Ascending aorta (tissue), 2 donors: Measurements from ENCODE around the gene SYT8. TPM values are rescaled to one million over a fixed set of nuclear protein-coding genes. Genes with fewer than 3 reads are reported as not detected.

Experiments used
- DNase-seq, 2 donors: peaks; one replicate each; pipeline ENCODE4 v3.0.0-alpha.2; 2019; ENCODE audit warnings: low spot score in 2 of 2
- H3K27ac ChIP-seq, 2 donors: fragments of 200-600 bp; sonication (generic); one replicate each; pipeline ENCODE4 v1.5.1; 2016 to 2017; ENCODE audit warnings: mild to moderate bottlenecking in 1 of 2
- H3K27me3 ChIP-seq: fragments of 200-600 bp; sonication (generic); one replicate; pipeline ENCODE4 v1.5.1; 2017
- H3K36me3 ChIP-seq, 2 donors: fragments of 200-600 bp; sonication (generic); one replicate each; pipeline ENCODE4 v1.5.1; 2016
- H3K4me1 ChIP-seq, 2 donors: fragments of 200-600 bp; sonication (generic); one replicate each; pipeline ENCODE4 v1.5.1; 2016 to 2017; ENCODE audit warnings: mild to moderate bottlenecking in 1 of 2
- H3K4me3 ChIP-seq, 2 donors: fragments of 200-600 bp; sonication (generic); one replicate each; pipeline ENCODE4 v1.5.1; 2016 to 2017; ENCODE audit warnings: mild to moderate bottlenecking in 1 of 2
- H3K9me3 ChIP-seq, 2 donors: fragments of 200-600 bp; sonication (generic); one replicate each; pipeline ENCODE4 v1.5.1; 2016
- CTCF ChIP-seq, 3 experiments: fragments of 200-600 bp in 2 of 3; fragments of 450-650 bp in 1 of 3; sonication (generic) in 2 of 3; IDR thresholded peaks; one replicate each; pipeline ENCODE4 v1.5.1; 2016 to 2019; ENCODE audit warnings: antibody characterized with exemption in 3 of 3, mild to moderate bottlenecking in 1 of 3, moderate library complexity in 1 of 3
- intact Hi-C: fragments of 100-400 bp; cut with DNase I; formaldehyde crosslinking; loops from one replicate; pipeline ENCODE4 v1.15.1; 2023
- total RNA-seq: library from RNA; depleted of rRNA; stranded (reverse); fragments of >200 nt; gene quantifications from one replicate; pipeline ENCODE4 v1.1.0, GENCODE V29; 2016

SYT8 gene
- total RNA-seq, 1 donor from 2014 or later = not detected

- intact Hi-C loops = no loop called here
- Histone ChIP-seq H3K9me3 (no peaks in the 10 kb centered on the region), H3K4me3 (no peak overlapping the region), H3K27ac (peak overlapping the region in 1 of 2 donors; percentile 17), H3K36me3 (no peaks in the 10 kb centered on the region), H3K4me1 (peaks cover 0 to 4% of the 10 kb centered on the region in 2 donors), H3K27me3 (no peaks in the 10 kb centered on the region)
- DNase-seq = no peak
- TF ChIP-seq CTCF (IDR thresholded peaks at IDR 0.05) = no peak
Measured at GRCh38 chr11:1815311-1815710, 19.5 kb upstream of the SYT8 start.

- no peak for DNase-seq
- Histone ChIP-seq H3K4me3 (no peak overlapping the region), H3K36me3 (no peaks in the 10 kb centered on the region), H3K9me3 (no peaks in the 10 kb centered on the region), H3K27ac (peak overlapping the region in 1 of 2 donors; percentile 17), H3K4me1 (peaks cover under 1 to 8% of the 10 kb centered on the region in 2 donors), H3K27me3 (no peaks in the 10 kb centered on the region)
- intact Hi-C loops = no loop called here
- TF ChIP-seq CTCF (IDR thresholded peaks at IDR 0.05) = no peak
Measured at GRCh38 chr11:1815751-1816150, 19.0 kb upstream of the SYT8 start.

- no peak for TF ChIP-seq CTCF (IDR thresholded peaks at IDR 0.05)
- peak overlapping the region; percentile 8 to 35 for H3K27ac ChIP-seq
- no peaks in the 10 kb centered on the region for H3K36me3 ChIP-seq
- no peaks in the 10 kb centered on the region for H3K27me3 ChIP-seq
- no peaks in the 10 kb centered on the region for H3K9me3 ChIP-seq
- intact Hi-C loops = no loop called here
- peaks cover 4 to 14% of the 10 kb centered on the region in 2 donors for H3K4me1 ChIP-seq
- no peak overlapping the region for H3K4me3 ChIP-seq
- DNase-seq = no peak
Measured at GRCh38 chr11:1817000-1817399, 17.8 kb upstream of the SYT8 start.

- Histone ChIP-seq H3K9me3 (no peaks in the 10 kb centered on the region), H3K27ac (peak overlapping the region; percentile 8 to 35), H3K27me3 (no peaks in the 10 kb centered on the region), H3K36me3 (no peaks in the 10 kb centered on the region), H3K4me3 (no peak overlapping the region), H3K4me1 (peaks cover 4 to 18% of the 10 kb centered on the region in 2 donors)
- TF ChIP-seq CTCF (IDR thresholded peaks at IDR 0.05) = no peak
- intact Hi-C loops = no loop called here
- DNase-seq = no peak
Measured at GRCh38 chr11:1817511-1817910, 17.3 kb upstream of the SYT8 start.

GRCh38 chr11:1819074-1819473 lies 15.7 kb upstream of the SYT8 start:
- no peak for DNase-seq
- TF ChIP-seq CTCF (IDR thresholded peaks at IDR 0.05) = no peak
- peak overlapping the region in 1 of 2 donors; percentile 58 for H3K27ac ChIP-seq

More at GRCh38 chr11:1819074-1819473, 15.7 kb upstream of the SYT8 start:
- Histone ChIP-seq H3K9me3 (no peaks in the 10 kb centered on the region), H3K27me3 (no peaks in the 10 kb centered on the region), H3K4me1 (peaks cover 9 to 26% of the 10 kb centered on the region in 2 donors), H3K36me3 (no peaks in the 10 kb centered on the region), H3K4me3 (no peak overlapping the region)
- intact Hi-C loops = no loop called here
